GM23248 (cell line): ENCODE results near the gene CREBBP. TPM values are rescaled to one million over a fixed set of nuclear protein-coding genes. Genes with fewer than 3 reads are reported as not detected.

Source experiments
- DNase-seq: peaks from one replicate; pipeline ENCODE4 v3.0.0-alpha.2; 2015
- H2AFZ ChIP-seq: fragments of 200-600 bp; sonication (generic); 2 replicates; pipeline ENCODE4 v1.6.1; 2016; ENCODE audit warnings: antibody characterized with exemption
- H3F3A ChIP-seq: fragments of 200-600 bp; sonication (generic); 2 replicates; pipeline ENCODE4 v1.6.1; 2016; ENCODE audit warnings: mild to moderate bottlenecking, antibody characterized with exemption, mixed run types; ENCODE audit not compliant: insufficient read depth
- H3K27ac ChIP-seq: fragments of 200-600 bp; sonication (generic); 2 replicates; pipeline ENCODE4 v1.5.1; 2016; ENCODE audit warnings: mild to moderate bottlenecking
- H3K27me3 ChIP-seq: fragments of 200-600 bp; sonication (generic); replicated peaks from 2 replicates; pipeline ENCODE4 v1.6.1; 2016; ENCODE audit warnings: mild to moderate bottlenecking; ENCODE audit not compliant: insufficient read depth
- H3K36me3 ChIP-seq: fragments of 200-600 bp; sonication (generic); 2 replicates; pipeline ENCODE4 v1.6.1; 2016; ENCODE audit warnings: low read depth, mild to moderate bottlenecking
- H3K4me1 ChIP-seq: fragments of 200-600 bp; sonication (generic); 2 replicates; pipeline ENCODE4 v1.6.1; 2016; ENCODE audit warnings: mild to moderate bottlenecking; ENCODE audit not compliant: insufficient read depth
- H3K4me2 ChIP-seq: fragments of 200-600 bp; sonication (generic); one replicate; pipeline ENCODE4 v1.6.1; 2016; ENCODE audit warnings: mild to moderate bottlenecking; ENCODE audit not compliant: unreplicated experiment
- H3K4me3 ChIP-seq: fragments of 200-600 bp; sonication (generic); 2 replicates; pipeline ENCODE4 v1.5.1; 2016; ENCODE audit warnings: mild to moderate bottlenecking
- H3K79me2 ChIP-seq: fragments of 200-600 bp; sonication (generic); 2 replicates; pipeline ENCODE4 v1.6.1; 2016; ENCODE audit warnings: mild to moderate bottlenecking; ENCODE audit not compliant: insufficient read depth
- H3K9ac ChIP-seq: fragments of 200-600 bp; sonication (generic); 2 replicates; pipeline ENCODE4 v1.6.1; 2016; ENCODE audit warnings: mild to moderate bottlenecking
- H3K9me2 ChIP-seq: fragments of 200-600 bp; sonication (generic); 2 replicates; pipeline ENCODE4 v1.6.1; 2016; ENCODE audit warnings: mixed run types, mild to moderate bottlenecking, moderate library complexity; ENCODE audit not compliant: insufficient read depth
- H3K9me3 ChIP-seq: fragments of 200-600 bp; sonication (generic); one replicate; pipeline ENCODE4 v1.6.1; 2017; ENCODE audit warnings: low read depth
- H4K20me1 ChIP-seq: fragments of 200-600 bp; sonication (generic); 2 replicates; pipeline ENCODE4 v1.6.0; 2016; ENCODE audit not compliant: insufficient read depth
- EZH2 ChIP-seq: fragments of 200-600 bp; sonication (generic); IDR thresholded peaks from 2 replicates; pipeline ENCODE4 v1.6.1; 2018; ENCODE audit warnings: antibody characterized with exemption, mild to moderate bottlenecking; ENCODE audit not compliant: insufficient read depth, poor library complexity, severe bottlenecking
- EZH2phosphoT487 ChIP-seq: fragments of 200-600 bp; sonication (generic); IDR thresholded peaks from 2 replicates; pipeline ENCODE4 v1.6.1; 2018; ENCODE audit warnings: antibody characterized with exemption, moderate library complexity, mild to moderate bottlenecking, low read depth; ENCODE audit not compliant: insufficient read depth
- WGBS, 2 experiments: methylation state at CpG; one replicate each; pipeline ENCODE4 v1.1.6; 2015 to 2017; ENCODE audit warnings: low lambda C conversion rate in 2 of 2, low coverage in 1 of 2; ENCODE audit errors: missing lambda C conversion rate in 2 of 2; 5-methylcytosine and 5-hydroxymethylcytosine counted together
- in situ Hi-C: fragments of 300-500 bp; cut with MboI; formaldehyde crosslinking; loops from 2 replicates; pipeline ENCODE4 v1.15.0; 2020
- polyA plus RNA-seq: library from polyadenylated mRNA; unstranded; fragments of >200 nt; fragmentation: Nextera tagmentation; extraction: Ambion mirVana; gene quantifications from 2 replicates; pipeline ENCODE4 v1.2.1, GENCODE V29; 2016
- total RNA-seq: library from RNA; depleted of rRNA; stranded (reverse); fragments of >200 nt; shearing (Covaris generic); gene quantifications from 2 replicates; pipeline ENCODE4 v1.2.3, GENCODE V29; 2014

CREBBP gene
- total and polyA plus RNA-seq, 2 experiments from 2014 or later, result 11.7 to 11.9 TPM

DNA sequence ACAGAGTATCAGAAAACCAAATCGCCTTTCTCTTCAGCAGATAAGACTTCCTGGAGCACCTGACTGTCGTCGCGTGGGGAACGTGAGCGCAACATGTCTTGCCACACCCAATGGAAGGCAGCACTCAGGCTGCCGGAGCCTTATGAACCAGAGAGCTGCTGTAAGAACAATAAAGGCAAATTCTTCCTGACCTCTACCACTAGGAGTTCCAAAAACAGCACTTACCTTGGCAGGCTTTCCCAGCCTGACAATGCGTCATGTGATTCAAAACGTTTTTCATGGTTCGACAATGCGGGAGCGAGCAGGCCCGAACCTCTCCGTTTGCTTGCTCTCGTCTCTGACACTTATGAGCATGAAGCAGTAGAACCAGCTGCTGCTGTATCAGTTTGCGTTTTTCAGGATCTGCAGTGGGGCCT is 87.3 kb downstream of the CREBBP start:
- Histone ChIP-seq H4K20me1 (peaks cover 26% of the 10 kb centered on the region; the same call in 1 of the 2 replicates), H3F3A (peaks cover 10% of the 10 kb centered on the region; the same call in 1 of the 2 replicates), H3K4me3 (no peak overlapping the region), H3K27ac (no peak overlapping the region), H3K9me3 (no peaks in the 10 kb centered on the region), H3K4me1 (peaks cover 11% of the 10 kb centered on the region; the same call in 1 of the 2 replicates), H3K4me2 (no peak overlapping the region), H3K79me2 (peaks cover 100% of the 10 kb centered on the region), H3K27me3 (no peaks in the 10 kb centered on the region), H3K9ac (no peak overlapping the region), H3K9me2 (no peaks in the 10 kb centered on the region), H3K36me3 (peaks cover 21% of the 10 kb centered on the region), H2AFZ (no peak overlapping the region)
- no peak for DNase-seq
- TF ChIP-seq EZH2phosphoT487, result no peak
- no peak for TF ChIP-seq EZH2
- in situ Hi-C loops, result no loop called here
- 81% methylated on average over 16 of the region's 16 CpGs for WGBS, 2 experiments

DNA sequence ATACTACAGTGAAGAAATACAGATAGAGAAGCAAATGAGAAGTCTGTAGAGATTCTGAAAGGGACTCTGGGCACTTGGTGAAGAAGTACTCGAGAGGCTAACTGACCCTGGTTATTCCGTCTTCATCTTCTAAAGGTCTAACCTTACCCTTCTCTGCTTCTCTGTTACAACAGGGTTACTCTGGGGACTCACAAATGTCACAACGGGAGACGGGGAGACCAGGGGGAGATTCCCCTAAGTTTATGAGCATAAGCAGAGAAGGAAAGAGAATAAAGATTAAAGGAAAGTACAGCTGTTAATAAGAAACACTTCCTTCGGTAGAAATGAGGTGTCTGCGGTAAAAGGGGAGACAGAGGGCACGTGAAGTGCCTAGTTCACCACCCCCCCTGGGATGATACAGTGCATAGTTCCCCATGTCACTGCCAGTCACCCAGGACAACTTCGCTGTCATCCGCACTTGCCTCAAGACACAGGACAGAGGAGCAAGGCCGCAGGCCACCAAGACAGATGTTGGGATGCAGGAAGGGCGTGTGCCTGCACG is 88.0 kb downstream of the CREBBP start:
- 94 to 95% methylated on average over 12 of the region's 12 CpGs for WGBS, 2 experiments
- no peak overlapping the region for H3K27ac ChIP-seq
- in situ Hi-C loops, result no loop called here

DNA sequence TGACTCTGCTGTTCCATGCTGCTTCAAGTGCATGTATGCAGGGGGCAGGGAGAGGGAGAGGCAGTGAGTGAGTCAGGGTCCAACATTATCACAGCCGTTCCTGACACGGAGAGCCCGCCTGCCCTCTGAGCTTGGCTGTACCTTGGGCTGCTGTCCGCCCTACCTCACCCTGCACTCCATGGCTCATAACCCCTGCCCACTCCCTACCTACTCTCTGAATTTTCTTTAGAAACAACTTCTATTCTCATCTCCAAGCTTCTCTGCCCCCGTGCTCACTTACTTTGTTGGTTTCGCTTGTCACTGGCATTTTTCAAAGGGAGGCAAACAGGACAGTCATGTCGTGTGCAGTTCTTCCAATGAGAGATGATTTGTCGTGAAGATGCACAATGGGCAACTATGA is 88.8 kb downstream of the CREBBP start:
- in situ Hi-C loops, result no loop called here
- no peak for DNase-seq
- Histone ChIP-seq H3K36me3 (peaks cover 21% of the 10 kb centered on the region), H3K79me2 (peaks cover 100% of the 10 kb centered on the region), H3K27ac (no peak overlapping the region), H3K9me3 (no peaks in the 10 kb centered on the region), H3K9ac (no peak overlapping the region), H3K9me2 (no peaks in the 10 kb centered on the region), H3K27me3 (no peaks in the 10 kb centered on the region), H4K20me1 (peaks cover 15% of the 10 kb centered on the region; the same call in 1 of the 2 replicates), H3K4me2 (no peak overlapping the region), H3K4me1 (no peaks in the 10 kb centered on the region), H3F3A (0 out of 2 replicates have a peak, but pooled peaks cover 4% of the 10 kb centered on the region), H3K4me3 (no peak overlapping the region), H2AFZ (no peak overlapping the region)
- 92 to 94% methylated on average over 8 of the region's 8 CpGs for WGBS, 2 experiments
- no peak for TF ChIP-seq EZH2phosphoT487
- no peak for TF ChIP-seq EZH2

More for the DNA sequence above, 88.0 kb downstream of the CREBBP start:
- Histone ChIP-seq H3K4me3 (no peak overlapping the region), H3K4me1 (peaks cover 8% of the 10 kb centered on the region; the same call in 1 of the 2 replicates), H3K9me3 (no peaks in the 10 kb centered on the region), H3K9ac (no peak overlapping the region), H4K20me1 (peaks cover 20% of the 10 kb centered on the region; the same call in 1 of the 2 replicates), H2AFZ (no peak overlapping the region), H3K4me2 (no peak overlapping the region), H3K36me3 (peaks cover 21% of the 10 kb centered on the region), H3K9me2 (no peaks in the 10 kb centered on the region), H3K79me2 (peaks cover 100% of the 10 kb centered on the region), H3F3A (peaks cover 5% of the 10 kb centered on the region; the same call in 1 of the 2 replicates), H3K27me3 (no peaks in the 10 kb centered on the region)
- TF ChIP-seq EZH2 (no peak), EZH2phosphoT487 (no peak)
- no peak for DNase-seq

DNA sequence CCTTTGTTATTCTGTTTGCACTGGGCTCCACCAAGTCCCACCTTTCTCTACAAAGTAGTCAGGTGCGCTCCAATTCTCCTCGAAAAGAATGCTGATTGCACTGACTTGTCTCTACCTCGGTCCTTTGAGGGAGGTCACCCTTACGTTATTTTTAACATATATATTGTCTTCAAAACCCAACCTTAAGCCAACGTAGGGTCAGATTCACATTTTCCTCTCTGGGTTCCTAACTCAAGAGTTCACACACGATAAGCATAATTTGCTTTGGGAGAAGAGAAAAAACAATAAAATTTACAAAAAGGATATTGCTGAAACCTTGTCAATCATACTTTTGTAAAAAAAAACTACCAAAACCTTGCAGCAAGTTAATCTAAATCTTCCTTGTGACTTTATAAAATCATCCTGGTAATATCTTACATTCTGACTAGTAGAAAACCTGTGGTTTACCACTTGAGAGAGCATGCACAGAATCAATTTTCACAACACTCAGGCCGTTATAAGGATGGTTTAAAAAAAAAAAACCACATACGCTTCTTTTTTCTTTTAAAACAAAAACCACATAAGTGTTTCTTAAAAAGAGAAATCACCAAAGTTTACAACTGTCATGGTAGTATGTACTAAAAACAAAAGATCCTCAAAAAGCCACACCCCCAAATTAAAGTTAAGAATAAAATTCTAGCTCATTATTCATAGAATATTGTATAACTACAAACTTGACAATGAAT is 91.0 kb downstream of the CREBBP start:
- TF ChIP-seq EZH2phosphoT487 (no peak), EZH2 (no peak)
- H2AFZ ChIP-seq, result no peak overlapping the region
- H3K36me3 ChIP-seq, result peaks cover 21% of the 10 kb centered on the region
- H3K4me1 ChIP-seq, result no peaks in the 10 kb centered on the region
- no peak overlapping the region for H3K4me3 ChIP-seq
- in situ Hi-C loops, result no loop called here
- peaks cover 100% of the 10 kb centered on the region for H3K79me2 ChIP-seq
- 0 out of 2 replicates have a peak, but pooled peaks cover 4% of the 10 kb centered on the region for H3F3A ChIP-seq
- 91 to 94% methylated on average over 8 of the region's 8 CpGs for WGBS, 2 experiments
- H3K9me2 ChIP-seq, result no peaks in the 10 kb centered on the region
- H4K20me1 ChIP-seq, result peaks cover 2% of the 10 kb centered on the region; the same call in 1 of the 2 replicates
- no peak overlapping the region for H3K9ac ChIP-seq
- no peak overlapping the region for H3K27ac ChIP-seq
- no peak for DNase-seq
- H3K27me3 ChIP-seq, result no peaks in the 10 kb centered on the region
- H3K9me3 ChIP-seq, result no peaks in the 10 kb centered on the region
- no peak overlapping the region for H3K4me2 ChIP-seq
